ENCODE results near the gene LRRC74B.
A peak's percentile ranks its signal among the peaks of the same experiment; 100 is the strongest.
"Not testable (repeated sequence)": the region's sequence is repeated elsewhere in the genome, so short reads cannot be mapped to it uniquely, and the experiment has no call there.

The LRRC74B gene

DNA sequence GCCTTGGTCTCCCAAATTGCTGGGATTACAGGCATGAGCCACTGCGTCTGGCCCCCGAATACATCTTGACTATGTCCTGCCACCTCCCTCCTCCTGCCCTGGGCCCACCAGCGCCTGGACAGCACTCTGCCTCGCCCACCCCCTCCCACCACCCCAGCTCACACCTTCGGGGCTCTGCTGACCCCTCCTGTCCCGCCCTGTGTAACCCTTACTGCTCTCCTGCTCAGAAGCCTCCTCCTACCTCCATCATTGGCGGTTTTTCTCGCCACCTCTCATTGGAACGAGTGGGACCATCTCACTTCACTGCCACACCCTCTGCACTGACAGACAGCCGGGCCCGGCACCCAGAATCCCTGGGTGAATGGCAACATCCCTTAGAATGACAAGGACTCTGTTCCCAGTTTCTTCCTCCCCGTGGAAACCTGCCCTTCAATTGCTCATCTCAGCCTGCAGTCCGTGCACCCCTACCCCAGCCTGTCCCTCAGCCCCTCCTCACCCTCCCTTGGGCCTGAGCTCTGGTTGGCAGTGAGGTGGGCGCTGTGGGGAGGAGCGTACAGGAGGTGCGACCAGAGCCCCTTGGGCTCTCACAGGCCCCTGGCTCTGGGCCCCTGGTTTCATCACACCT is 32.2 kb downstream of the LRRC74B start:
- DNase-seq (ENCODE audit: low read depth): no peak

DNA sequence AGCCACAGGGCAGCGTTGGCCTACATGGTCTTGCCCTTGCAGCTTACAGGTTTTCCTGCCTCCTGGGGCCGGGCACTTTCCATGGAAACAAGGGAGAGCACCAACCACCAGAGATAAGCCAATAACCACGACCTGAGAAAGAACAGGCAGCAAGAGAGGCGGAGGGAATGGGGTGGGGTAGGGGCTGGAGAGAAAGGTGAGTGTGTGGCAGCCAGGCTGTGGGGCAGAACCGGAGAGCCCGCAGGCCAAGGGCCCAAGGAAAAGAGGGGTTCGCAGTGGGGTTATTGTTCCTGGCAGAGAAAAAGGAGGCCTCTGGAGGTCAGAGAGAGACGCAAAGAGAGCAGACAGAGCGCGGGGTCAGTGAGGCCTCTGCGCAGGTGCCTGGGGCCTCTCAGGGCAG is 33.2 kb downstream of the LRRC74B start:
- DNase-seq (ENCODE audit: low read depth): no peak

GRCh38 chr22:21079493-21079892 is 33.7 kb downstream of the LRRC74B start:
- DNase-seq (ENCODE audit: low read depth): no peak

GRCh38 chr22:21080435-21081137 is 34.8 kb downstream of the LRRC74B start:
- no peak for DNase-seq (ENCODE audit: low read depth)

GRCh38 chr22:21082248-21082647 is 36.5 kb downstream of the LRRC74B start:
- DNase-seq (ENCODE audit: low read depth): no peak

GRCh38 chr22:21087119-21087518 is 41.4 kb downstream of the LRRC74B start:
- DNase-seq (ENCODE audit: low read depth): no peak

GRCh38 chr22:21087926-21088325 is 42.2 kb downstream of the LRRC74B start:
- not testable (repeated sequence) for DNase-seq (ENCODE audit: low read depth)

DNA sequence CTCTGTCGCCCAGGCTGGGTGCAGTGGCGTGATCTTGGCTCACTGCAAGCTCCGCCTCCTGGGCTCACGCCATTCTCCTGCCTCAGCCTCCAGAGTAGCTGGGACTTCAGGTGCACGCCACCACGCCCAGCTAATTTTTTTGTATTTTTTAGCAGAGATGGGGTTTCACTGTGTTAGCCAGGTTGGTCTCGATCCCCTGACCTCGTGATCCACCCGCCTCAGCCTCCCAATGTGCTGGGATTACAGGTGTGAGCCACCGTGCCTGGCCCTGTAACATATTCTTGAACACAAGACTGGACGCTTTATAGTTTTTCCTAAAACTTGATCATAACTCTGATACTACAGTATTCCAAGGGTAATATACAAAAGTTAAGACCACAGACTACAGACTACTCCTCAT is 45.5 kb downstream of the LRRC74B start:
- not testable (repeated sequence) for DNase-seq (ENCODE audit: low read depth)

GRCh38 chr22:21092797-21093554 is 47.2 kb downstream of the LRRC74B start:
- DNase-seq (ENCODE audit: low read depth): no peak

DNA sequence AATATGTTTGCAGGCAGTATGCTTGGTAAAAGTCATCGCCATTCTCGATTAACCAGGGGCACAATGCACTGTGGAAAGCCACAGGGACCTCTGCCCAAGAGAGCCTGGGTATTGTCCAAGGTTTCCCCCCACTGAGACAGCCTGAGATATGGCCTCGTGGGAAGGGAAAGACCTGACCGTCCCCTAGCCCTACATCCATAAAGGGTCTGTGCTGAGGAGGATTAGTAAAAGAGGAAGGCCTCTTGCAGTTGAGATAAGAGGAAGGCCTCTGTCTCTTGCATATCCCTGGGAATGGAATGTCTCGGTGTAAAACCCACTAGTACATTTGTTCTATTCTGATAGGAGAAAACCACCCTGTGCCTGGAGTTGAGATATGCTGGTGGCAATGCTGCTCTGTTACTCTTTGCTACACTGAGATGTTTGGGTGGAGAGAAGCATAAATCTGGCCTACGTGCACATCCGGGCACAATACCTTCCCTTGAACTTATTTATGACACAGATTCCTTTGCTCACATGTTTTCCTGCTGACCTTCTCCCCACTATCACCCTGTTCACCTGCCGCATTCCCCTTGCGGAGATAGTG is 47.9 kb downstream of the LRRC74B start:
- DNase-seq (ENCODE audit: low read depth): peak; percentile 29

DNA sequence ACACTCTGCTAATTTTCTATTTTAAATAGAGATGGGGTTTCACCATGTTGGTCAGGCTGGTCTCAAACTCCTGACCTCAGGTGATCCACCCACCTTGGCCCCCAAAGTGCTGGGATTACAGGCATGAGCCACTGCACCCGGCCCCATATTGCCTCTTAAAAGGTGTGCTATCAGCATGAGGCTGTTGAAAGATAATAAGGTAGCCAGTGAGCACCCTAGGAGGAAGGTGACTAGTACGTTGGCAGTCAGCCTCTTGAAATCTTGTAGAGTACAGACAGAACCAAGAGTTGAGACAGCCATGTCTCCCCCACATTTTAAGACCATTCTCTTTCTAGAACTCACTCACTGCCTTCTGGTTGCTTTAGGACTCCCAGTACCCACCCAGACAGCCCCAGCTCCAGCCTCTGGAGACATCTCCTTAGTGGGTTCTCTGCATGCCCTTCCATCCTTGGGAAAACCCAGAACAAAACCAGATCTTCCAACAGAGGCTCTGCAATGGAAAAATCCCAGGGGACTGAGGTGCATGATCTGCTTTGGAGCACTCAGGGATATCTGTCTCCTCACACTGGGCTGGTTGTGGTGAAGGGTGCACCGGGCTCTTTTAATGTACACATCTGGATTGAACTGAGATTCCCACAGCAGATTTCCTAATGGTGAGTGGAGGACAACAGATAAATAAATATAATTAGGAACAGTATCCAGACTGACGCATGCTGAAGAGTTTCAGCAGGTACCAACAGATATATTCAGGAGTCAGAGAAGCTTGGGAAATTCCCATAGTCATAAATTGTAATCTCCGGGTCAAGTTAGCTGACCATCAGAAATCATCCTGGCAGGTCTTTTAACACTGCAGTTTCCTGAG is 49.4 kb downstream of the LRRC74B start:
- DNase-seq (ENCODE audit: low read depth): no peak

DNA sequence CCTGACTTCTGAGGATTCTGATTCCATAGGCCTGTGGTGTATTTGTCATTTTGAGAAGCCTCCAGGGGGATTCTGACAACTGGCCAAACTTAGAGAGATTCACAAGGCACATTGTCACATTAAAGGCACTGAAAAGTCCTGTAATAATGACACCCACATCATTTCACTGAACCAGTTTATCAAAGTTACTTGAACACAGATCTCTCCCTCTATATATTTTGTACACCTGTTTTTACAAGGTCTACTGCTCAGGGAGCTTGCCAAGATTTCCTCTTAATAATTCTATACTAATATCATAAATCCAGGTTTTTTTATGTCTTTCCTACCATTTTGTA is 50.0 kb downstream of the LRRC74B start:
- DNase-seq (ENCODE audit: low read depth): no peak

GRCh38 chr22:21096878-21097277 is 51.1 kb downstream of the LRRC74B start:
- not testable (repeated sequence) for DNase-seq (ENCODE audit: low read depth)

DNA sequence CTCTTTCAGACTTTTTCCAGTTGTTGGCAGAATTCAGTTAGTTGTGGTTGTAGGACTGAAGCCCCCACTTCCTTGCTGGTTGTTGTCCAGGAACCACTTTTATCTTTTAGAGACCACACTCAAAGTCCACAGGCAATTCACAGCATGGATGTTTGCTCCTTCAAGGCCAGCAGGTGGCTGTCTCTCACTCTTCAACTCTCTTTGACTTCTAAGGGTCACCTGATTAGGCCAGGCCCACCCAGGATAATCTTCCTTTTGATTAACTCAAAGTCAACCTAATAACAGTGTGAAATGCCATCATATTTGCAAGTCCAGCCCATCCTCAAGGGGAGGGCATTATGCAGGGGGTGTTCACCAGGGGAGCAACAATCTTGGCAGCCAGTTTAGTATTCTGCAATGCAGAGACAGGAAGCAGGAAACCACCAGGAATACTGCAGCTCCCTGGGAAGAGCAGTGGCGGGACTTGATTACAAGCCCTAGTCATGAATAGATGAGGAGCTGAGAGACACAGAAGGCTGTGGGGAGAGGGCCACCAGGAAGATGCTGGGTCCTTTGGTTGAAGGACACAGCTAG is 52.4 kb downstream of the LRRC74B start:
- peak; percentile 47 for DNase-seq (ENCODE audit: low read depth)

GRCh38 chr22:21099578-21099977 is 53.8 kb downstream of the LRRC74B start:
- no peak for DNase-seq (ENCODE audit: low read depth)

DNA sequence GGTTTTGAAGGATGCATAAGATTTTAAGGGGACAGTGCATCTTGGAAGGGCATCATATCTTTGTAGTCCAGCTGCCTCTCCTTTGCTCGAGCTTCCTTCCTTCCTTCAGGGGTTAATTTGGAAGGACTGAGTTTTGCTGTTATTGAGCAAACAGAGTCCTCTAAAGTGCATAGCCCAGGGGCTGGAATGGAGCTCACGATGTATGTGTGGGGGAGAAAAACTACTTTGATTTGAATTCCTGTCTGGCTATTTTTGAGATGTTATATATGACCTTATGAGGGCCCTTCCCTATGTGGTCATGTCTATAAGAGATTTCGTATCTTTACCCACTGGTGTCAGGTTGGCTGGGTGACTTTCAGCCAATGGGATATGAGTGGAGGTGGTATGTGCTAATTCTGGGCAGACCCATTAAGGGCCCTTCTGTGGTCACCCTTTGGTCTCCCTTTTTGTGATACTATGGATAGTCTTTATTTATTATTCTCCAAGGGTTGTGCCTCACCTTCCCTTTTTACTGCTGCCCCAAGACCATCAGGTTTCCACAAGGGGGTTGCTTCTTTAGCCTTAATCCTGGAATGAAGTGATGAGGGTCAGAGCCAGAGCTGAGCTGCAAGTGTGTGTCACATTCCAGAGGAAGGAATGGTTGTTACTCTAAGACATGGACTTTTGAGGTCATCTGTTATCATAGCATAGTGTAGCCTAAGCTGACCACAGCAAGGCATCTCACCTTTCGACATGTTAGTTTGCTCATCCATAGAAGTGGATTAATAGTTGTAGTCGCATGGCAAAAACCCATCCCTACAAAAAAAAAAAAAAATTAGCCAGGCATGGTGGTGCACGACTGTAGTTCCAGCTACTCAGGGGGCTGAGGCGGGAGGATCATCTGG is 54.6 kb downstream of the LRRC74B start:
- DNase-seq (ENCODE audit: low read depth): no peak

DNA sequence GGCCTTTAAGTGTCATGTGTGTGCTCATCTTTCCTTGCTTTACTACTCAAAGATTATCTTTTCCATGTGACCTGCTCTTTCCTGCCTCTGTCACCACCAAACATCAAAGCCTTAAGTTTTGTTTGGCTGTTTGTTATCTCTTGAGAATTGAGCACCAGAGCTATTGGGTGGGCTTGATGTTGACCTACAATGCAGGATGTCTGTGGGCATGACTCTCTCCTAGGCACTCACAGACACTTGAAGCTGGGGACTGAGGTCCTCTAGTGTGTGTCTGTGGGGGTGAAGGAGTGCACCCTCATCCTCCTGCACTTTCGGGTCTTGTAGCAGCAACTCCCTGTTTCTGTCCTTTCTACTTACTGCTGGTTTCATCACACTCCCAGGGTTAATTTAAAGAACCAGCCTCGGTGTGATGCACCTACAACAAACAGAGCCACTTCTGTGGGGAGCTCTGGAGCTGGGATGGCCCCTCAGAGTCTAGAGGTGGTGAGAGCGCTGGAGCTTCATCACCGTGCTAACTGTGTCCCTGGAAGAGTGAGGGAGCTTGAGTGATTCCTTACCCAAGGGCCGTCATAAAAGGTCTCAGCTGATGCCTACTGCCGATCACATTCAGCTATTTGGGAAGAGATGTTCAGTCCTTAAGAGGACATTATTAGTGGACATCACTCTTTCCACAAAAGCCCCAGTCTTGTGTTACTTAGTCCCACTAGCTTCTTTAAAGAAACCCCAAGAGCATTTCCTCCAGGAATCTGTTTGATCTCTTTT is 56.3 kb downstream of the LRRC74B start:
- no peak for DNase-seq (ENCODE audit: low read depth)

DNA sequence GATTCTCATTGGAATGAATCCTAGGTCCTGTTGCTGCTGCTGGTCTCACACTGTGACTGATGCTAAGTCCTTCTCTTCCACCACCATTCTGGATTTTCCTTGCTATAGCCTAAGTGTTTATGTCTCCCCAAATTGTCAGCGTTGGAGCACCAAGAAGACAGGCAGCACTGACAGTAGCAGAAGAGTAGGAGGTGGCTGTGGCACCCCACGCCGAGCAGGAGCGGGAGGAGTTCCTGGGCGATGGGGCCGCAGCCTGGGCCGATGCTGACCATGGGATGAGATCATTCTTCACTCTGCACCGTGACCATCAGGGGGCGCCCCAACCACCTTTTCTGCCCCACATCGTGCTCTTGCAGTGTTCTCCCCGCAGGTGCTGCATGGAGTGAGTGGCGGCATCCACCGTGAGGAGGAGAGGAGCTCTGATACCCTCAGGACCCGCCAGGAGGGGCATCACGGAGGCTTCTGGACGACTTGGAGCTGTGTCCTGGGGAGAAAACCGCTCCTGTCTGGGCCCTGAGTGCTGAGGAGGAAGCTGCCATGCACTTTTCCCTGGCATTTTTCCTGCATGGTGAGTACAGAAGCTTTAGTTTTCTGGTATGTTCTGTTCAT is 57.0 kb downstream of the LRRC74B start:
- DNase-seq (ENCODE audit: low read depth): peak; percentile 69

DNA sequence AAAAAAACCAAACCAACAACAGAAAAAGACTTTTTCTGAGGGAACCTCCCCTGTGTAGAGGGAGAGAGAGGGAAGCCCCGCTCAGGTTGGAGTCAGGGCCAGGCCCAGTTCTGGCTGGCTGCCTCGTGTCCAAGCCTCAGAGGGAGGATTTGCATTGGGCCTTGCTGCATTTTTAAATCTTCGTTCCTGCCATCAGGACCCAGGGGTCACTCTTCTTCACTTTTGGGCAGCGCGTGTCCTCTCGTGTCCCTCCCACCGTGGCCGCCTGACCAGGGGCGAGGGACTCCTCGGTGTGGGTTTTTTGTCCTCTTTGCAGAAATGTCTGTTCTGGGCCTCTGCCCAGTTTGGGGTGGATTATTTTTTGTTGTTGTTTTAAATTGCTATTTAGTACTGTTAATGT is 57.9 kb downstream of the LRRC74B start:
- DNase-seq (ENCODE audit: low read depth): no peak
